Measurements from ENCODE around the gene SIPA1L3.
"Not testable (repeated sequence)": the region's sequence is repeated elsewhere in the genome, so short reads cannot be mapped to it uniquely, and the experiment has no call there.

The SIPA1L3 gene

DNA sequence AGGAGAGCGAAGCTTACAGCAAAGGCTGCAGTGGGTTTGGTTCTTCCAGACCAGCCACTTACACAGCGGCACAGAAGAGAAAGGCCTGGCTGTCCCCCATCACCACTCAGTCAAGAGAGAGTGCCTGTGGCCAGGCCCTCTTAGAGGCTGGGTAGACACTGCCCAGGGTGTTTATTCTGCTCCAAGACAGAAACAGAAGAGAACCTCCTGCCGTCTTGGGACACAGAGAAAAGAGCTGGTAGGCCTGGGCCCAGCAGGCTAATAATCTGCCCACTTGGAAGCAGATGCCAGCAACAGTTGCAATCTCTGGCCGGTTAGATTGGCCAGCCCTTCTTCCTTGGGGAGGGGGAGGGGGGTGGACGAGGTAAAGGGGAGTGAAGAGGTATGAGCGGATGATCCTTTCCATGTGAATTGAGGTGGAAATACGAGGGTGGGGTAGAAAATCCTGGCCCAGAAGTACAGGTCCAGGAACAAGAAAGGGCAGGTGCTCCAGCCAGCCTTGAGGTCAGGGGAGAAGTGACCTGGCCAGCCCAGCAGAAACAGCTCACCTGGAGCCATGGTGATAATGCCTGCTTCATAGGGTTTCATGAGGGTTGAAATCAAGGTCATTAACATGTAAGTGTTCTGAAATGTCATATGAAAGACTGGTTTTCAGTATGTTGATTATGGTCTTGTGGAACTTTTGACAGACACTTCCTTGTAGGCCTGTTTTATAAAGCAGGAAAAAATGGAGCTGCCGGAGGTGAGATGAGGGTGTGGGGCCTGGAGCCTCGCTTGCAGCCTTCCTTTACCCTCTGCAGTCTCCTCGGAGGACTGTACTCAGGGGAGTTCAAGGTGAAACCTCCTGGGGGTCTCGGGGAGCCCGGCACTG, 116.9 kb downstream of the SIPA1L3 start:
- TF ChIP-seq, protein P1, sequence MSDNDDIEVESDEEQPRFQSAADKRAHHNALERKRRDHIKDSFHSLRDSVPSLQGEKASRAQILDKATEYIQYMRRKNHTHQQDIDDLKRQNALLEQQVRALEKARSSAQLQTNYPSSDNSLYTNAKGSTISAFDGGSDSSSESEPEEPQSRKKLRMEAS (IDR thresholded peaks at IDR 0.05; ENCODE audit: low read depth, low read length) = no peak
- TF ChIP-seq MYC (IDR thresholded peaks at IDR 0.05; ENCODE audit: low read depth, low read length) (no peak), POLR2A (IDR thresholded peaks at IDR 0.05; ENCODE audit: extremely low read depth, insufficient read length) (no peak)
- TF ChIP-seq, protein P2, sequence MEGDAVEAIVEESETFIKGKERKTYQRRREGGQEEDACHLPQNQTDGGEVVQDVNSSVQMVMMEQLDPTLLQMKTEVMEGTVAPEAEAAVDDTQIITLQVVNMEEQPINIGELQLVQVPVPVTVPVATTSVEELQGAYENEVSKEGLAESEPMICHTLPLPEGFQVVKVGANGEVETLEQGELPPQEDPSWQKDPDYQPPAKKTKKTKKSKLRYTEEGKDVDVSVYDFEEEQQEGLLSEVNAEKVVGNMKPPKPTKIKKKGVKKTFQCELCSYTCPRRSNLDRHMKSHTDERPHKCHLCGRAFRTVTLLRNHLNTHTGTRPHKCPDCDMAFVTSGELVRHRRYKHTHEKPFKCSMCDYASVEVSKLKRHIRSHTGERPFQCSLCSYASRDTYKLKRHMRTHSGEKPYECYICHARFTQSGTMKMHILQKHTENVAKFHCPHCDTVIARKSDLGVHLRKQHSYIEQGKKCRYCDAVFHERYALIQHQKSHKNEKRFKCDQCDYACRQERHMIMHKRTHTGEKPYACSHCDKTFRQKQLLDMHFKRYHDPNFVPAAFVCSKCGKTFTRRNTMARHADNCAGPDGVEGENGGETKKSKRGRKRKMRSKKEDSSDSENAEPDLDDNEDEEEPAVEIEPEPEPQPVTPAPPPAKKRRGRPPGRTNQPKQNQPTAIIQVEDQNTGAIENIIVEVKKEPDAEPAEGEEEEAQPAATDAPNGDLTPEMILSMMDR (IDR thresholded peaks at IDR 0.05; ENCODE audit: low read depth, low read length) = no peak
- no peak overlapping the region for H3K4me3 ChIP-seq (ENCODE audit: low read depth, low read length)
- DNase-seq (ENCODE audit: low read depth) = no peak

DNA sequence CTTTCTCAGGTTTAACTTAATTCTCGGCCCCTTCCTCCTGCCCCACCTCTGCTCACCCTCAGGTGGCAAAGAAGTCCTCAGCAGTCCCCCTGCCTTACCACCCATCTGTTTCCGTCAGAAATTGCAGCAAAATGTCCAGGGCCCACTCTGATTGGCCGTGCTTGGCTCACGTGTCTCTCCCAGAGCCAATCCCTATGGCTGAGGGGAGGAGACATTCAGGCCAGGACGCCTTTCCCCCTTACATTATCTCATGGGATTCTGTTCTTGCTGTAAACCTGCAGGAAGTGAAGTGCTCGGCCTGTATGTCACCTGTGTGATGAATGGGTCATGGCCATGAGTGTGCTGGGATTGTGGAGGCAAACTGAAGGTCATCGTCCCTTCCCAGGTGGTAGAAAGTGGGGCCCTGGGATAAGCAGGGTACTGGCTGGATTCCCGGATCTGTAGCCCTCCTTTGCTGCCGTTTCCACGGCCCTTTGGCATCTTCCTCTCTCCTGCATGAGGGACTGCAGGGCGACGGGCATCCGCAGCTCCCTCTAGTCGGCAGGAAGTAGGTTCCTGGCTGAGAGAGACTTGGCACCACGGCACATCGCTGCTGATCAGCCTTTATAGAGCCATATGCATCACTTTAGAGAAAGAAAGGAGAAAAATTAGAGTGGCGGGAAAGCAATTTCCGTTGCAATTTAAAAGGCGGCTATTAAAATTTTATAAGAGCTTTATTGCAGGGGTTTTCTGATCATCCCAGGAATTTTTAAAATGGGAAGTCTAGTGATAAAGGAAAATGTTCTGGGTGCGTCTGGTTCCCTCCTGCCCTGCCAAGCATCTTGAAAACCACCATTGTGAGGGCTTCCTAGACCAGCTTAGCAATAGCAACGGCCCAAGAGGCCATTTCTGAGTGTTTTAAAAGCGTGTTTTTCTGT, 118.2 kb downstream of the SIPA1L3 start:
- no peak for DNase-seq (ENCODE audit: low read depth)

DNA sequence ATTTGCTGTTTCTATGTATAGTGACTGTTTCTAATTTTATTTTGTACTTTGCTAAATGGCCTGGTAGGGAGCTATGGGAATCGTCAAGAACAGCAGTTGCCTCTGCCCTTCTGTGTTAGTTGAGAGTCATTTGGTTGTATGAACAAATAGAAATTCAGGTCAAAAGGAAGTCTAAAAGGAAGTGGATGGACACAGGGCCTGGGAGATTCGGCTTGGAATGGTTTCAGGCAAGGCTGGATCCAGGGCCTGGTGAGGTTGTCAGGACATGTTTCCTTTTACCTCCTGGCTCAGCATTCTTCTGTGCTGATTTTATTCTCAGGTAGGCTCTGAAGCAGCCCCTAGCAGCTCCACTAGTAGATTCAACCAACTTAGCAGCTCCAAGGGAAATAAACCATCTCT, 118.9 kb downstream of the SIPA1L3 start:
- TF ChIP-seq, protein P2 (IDR thresholded peaks at IDR 0.05; ENCODE audit: low read depth, low read length) = no peak
- TF ChIP-seq, protein P1 (IDR thresholded peaks at IDR 0.05; ENCODE audit: low read depth, low read length) = no peak
- TF ChIP-seq POLR2A (IDR thresholded peaks at IDR 0.05; ENCODE audit: extremely low read depth, insufficient read length) (no peak), MYC (IDR thresholded peaks at IDR 0.05; ENCODE audit: low read depth, low read length) (no peak)
- no peak overlapping the region for H3K4me3 ChIP-seq (ENCODE audit: low read depth, low read length)
- no peak for DNase-seq (ENCODE audit: low read depth)

More for the DNA sequence above, 118.2 kb downstream of the SIPA1L3 start:
- no peak overlapping the region for H3K4me3 ChIP-seq (ENCODE audit: low read depth, low read length)
- TF ChIP-seq POLR2A (IDR thresholded peaks at IDR 0.05; ENCODE audit: extremely low read depth, insufficient read length) (no peak), MYC (IDR thresholded peaks at IDR 0.05; ENCODE audit: low read depth, low read length) (no peak)
- TF ChIP-seq, protein P2 (IDR thresholded peaks at IDR 0.05; ENCODE audit: low read depth, low read length) = no peak
- TF ChIP-seq, protein P1 (IDR thresholded peaks at IDR 0.05; ENCODE audit: low read depth, low read length) = no peak

DNA sequence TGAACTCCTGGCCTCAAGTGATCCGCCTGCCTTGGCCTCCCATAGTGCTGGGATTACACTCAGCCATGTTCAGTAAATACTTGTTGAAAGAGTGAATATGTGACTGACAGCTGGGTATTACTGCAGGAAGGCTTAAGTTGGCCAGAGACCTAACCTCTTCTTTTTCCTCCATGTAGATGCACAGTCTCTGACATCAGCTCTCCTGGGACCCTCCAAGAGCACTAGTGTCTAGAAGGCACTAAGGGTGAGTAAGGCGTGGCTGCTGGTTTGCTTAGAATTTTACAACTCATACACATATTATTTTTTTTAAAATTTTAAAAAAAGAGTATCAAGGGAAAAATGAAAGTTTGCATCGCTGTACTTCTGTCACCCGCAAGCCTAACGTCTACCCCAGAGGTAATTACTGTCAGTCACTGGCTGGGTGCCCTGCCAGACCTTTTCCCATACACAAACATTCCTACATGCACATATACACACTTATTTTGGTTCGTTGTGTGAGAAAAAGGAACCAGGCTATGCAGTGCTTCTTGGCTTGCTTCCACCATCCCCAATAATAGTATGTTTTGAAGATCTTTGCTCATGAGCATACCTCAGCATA, 122.0 kb downstream of the SIPA1L3 start:
- no peak for DNase-seq (ENCODE audit: low read depth)
- no peak overlapping the region for H3K4me3 ChIP-seq (ENCODE audit: low read depth, low read length)
- TF ChIP-seq, protein P1 (IDR thresholded peaks at IDR 0.05; ENCODE audit: low read depth, low read length) = no peak
- no peak for TF ChIP-seq MYC (IDR thresholded peaks at IDR 0.05; ENCODE audit: low read depth, low read length)
- TF ChIP-seq POLR2A (IDR thresholded peaks at IDR 0.05; ENCODE audit: extremely low read depth, insufficient read length) = no peak
- TF ChIP-seq, protein P2 (IDR thresholded peaks at IDR 0.05; ENCODE audit: low read depth, low read length) = no peak

DNA sequence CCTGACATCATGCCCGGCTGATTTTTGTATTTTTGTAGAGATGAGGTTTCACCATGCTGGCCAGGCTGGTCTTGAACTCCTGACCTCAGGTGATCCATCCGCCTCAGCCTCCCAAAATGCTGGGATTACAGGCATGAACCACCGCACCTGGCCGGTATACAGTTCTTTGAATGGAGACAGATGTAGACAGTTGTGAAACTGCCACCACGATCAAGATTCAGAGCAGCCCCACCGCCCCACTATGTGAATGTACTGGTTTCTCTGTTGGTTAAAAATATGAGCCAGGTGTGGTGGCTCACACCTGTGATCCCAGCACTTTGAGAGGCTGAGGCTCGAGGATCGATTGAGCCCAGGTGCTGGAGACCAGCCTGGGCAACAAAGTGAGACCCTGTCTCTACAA, 123.0 kb downstream of the SIPA1L3 start:
- not testable (repeated sequence) for H3K4me3 ChIP-seq (ENCODE audit: low read depth, low read length); DNase-seq (ENCODE audit: low read depth)

Data from NB4 (cell line).